SU-DHL-6 (cell line): ENCODE measurements around the gene RAC2.

ENCODE experiments used
- EZH2phosphoT487 ChIP-seq: fragments of 200-600 bp; sonication (generic), shearing (Covaris generic); conservative IDR thresholded peaks from 2 replicates; pipeline ENCODE4 v1.6.1; 2018; ENCODE audit warnings: mild to moderate bottlenecking, antibody characterized with exemption, low read length, moderate library complexity, mixed read lengths
- TF ChIP-seq, protein P1 (sequence below): fragments of 200-600 bp; sonication (generic); IDR thresholded peaks from one replicate; pipeline ENCODE4 v1.5.1; 2017; ENCODE audit warnings: antibody characterized with exemption, mild to moderate bottlenecking, low read length, moderate library complexity; ENCODE audit not compliant: insufficient read depth, poor library complexity, severe bottlenecking

DNA sequence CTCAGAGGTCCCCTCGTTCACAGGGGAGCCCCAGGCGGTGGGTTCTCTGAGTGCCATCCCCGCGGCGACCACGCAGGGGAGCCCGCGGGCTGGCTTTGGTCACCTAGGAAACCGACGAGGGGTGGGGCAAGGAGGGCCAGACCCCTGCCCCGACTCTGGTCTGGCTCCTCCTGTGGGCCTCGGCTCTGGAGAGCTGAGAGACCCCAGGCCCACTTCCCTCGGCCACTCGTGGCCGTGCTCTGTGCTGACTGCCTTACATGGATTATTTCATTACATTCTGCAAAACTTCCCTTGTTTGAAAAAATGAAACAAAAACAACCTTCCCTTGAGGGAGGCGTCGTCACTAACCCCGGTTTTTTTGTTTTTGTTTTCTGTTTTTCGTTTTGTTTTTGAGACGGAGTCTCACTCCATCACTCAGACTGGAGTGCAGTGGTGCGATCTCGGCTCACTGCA is 23.1 kb upstream of the RAC2 start:
- TF ChIP-seq, protein P1, sequence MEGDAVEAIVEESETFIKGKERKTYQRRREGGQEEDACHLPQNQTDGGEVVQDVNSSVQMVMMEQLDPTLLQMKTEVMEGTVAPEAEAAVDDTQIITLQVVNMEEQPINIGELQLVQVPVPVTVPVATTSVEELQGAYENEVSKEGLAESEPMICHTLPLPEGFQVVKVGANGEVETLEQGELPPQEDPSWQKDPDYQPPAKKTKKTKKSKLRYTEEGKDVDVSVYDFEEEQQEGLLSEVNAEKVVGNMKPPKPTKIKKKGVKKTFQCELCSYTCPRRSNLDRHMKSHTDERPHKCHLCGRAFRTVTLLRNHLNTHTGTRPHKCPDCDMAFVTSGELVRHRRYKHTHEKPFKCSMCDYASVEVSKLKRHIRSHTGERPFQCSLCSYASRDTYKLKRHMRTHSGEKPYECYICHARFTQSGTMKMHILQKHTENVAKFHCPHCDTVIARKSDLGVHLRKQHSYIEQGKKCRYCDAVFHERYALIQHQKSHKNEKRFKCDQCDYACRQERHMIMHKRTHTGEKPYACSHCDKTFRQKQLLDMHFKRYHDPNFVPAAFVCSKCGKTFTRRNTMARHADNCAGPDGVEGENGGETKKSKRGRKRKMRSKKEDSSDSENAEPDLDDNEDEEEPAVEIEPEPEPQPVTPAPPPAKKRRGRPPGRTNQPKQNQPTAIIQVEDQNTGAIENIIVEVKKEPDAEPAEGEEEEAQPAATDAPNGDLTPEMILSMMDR, result peak; percentile 96
- no peak for TF ChIP-seq EZH2phosphoT487
